Dermis microvascular lymphatic vessel endothelial cell (primary cell): ENCODE measurements around the gene PLEKHA1. TPM values are rescaled to one million over a fixed set of nuclear protein-coding genes. Genes with fewer than 3 reads are reported as not detected.

Experiments
- DNase-seq, 2 donors: peaks; one replicate each; pipeline versions ENCODE4 v3.0.0 to v3.0.0-alpha.2; 2010; ENCODE audit warnings: low read depth in 2 of 2
- total RNA-seq: library from RNA; depleted of rRNA; stranded (reverse); fragments of >200 nt; gene quantifications from 2 replicates; pipeline ENCODE4 v1.2.1, GENCODE V29; 2014

PLEKHA1 gene
- total RNA-seq, 1 donor from 2014 or later: 21.7 TPM

DNA sequence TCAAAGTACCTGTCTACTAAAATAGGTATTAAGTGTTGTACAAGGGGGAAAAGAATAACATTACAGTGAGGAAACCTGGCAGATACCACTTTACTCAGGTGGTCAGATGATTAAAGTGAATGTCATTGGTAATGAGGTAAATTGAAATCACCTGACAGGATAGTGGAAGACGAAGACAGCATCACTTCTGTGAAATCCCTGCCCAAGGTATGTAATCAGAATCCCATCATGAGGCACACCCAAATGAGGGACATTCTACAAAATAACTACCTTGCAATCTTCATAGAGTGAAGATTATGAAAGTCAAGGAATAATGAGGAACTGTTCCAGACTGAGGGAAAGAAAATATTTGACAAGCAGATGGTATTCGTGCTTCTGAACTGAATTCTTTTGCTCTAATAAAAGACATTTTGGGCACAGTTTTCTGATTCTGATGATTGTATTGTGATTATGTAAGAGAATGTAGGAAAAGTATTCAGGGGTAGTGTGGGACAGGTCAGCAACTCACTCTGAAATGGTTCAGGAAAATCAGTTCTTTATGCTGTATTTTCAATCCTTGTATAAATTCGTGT lies 46.6 kb downstream of the PLEKHA1 start:
- no peak for DNase-seq

DNA sequence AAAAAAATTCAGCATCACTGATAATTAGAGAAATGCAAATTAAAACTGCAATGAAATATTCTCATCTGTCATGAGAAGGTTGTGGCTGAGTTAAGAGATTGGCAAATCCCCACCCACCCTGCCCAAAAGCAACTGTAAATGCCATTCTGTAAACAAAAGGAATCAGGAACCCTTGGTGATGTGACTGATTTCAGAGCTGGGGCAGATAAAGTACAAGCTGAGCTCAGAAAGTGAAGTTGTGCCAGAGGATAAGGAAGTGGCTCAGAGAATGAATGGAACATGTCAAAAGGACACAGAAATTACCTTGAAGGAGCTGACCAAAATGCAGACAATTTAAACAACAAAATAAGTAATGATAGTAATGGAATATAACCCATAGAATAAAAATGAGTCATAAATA lies 47.2 kb downstream of the PLEKHA1 start:
- DNase-seq: no peak

DNA sequence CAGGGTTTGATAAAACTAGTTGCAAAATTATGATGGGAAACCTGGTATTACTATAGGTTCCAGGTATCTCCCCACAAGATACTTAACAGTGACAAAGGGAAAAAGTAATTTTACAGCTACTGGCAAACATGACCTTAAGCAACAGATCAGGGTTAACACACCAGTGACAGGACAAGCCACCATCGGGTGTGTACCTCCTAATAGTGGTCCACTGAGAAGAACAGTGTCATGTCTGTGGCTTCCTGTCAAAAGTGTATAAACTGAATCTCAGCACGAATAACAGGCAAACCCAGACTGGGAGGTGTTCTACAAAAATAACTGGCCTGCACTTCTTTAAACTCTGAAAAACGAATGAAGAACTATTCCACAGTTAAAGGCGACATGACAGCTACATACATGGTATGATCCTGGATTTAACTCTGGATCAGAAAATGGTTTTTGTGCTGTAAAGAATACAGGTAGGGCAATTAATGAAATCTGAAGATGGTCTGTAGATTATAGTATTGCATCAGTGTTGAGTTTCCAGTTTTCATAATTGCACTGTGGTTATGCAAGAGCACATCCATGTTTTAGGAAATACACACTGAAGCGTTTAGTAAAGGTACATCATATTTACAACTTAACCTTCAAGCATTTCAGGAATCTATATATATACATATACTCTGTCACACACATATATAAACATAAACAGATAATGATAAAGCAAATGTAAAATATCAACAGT lies 47.9 kb downstream of the PLEKHA1 start:
- DNase-seq: no peak

DNA sequence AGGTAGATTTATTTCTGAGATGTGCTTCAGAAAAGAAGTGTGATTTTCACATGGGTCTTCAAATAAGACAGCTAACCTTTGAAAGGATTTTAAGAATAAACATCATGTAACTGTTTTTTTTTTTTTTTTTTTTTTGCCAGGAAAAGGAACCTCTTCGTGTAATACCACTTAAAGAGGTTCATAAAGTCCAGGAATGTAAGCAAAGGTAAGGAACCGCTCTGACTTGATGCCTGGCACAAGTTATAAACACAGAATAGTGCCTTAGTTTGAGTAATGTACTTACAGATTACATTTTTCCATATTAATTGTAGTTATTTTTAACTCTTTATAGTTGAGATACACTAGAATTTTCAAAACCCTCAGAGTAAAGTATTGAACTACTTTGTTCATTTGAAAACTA lies 49.6 kb downstream of the PLEKHA1 start:
- no peak for DNase-seq

DNA sequence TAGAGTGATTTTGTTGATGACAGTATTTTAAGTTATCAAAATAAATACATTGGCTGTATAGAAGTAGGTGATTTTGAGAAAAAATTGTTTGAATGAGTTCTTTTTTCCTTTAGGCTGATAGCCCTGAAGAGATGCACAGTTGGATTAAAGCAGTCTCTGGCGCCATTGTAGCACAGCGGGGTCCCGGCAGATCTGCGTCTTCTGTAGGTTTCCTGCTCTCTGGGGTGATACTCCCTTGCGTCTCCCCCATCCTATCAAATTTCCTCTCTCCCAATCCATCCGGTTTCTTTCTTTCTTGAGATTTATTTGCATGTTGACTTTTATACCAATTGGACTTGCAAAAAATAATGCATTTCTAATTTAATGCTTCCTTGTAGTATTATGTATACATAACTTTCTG lies 52.3 kb downstream of the PLEKHA1 start:
- no peak for DNase-seq

DNA sequence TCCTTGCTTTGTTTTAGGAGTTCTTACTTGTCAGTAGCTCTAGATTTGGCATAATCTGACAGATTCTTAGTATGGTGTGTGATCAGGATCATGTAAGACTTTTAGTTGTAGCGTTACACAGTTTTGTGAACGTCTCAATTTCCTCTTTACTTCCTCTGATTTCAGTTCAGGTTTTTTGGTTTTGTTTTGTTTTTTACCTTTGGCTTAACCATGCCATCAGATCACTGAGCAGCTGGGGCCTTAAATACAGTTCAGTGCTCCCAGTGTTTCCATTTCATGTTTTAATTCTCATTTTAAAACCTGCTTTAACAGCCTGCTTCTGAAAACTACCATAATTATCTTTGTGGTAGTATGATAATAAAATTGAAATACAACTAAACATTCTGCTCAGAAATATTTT lies 52.8 kb downstream of the PLEKHA1 start:
- DNase-seq: no peak

DNA sequence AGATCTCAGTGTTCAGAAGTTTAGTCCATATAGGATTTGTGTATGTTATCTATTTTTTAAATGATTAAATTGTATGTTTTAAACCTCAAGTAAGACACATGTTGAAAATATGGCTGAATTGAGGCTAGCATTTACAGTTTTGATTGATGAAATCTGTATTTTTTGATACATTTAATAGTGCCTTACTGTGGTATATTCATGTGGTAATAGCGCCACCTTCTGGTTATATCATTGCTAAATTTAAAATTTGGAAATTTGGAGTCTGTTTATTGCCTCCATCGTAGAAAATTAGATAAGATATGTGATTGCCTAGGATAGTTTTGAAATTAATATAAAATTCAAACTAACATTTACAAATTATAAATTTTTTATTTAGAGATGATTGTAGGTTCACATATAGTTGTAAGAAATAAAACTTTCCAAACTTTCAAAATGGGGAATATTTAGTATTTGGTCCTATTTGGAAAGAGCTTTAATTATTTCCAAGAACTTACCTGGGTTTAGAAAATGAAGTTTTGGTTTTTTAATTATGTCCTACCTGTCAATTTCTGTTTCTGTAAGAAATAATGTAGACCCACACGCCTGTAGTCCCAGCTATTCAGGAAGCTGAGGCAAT lies 60.8 kb downstream of the PLEKHA1 start:
- DNase-seq: peak; percentile 35 to 53

DNA sequence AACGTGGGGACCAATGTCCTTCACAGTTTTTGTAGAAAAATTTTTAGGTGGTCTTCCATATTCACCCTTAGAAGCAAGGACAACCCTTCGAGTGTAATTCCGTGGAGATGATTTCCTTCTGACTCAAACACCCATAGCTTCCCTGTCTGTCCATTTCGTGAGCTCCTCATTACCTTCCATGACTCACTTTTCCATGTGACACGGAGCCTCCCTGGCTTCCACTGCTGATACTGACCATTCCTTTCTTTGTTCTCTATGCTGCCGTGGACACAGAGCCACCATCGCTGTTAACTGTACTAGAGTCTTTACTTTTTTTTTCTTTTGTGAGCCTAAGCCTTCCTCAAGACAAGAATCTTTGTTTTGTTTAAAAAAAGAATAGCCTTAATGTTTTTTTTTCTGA lies 67.5 kb downstream of the PLEKHA1 start:
- DNase-seq: peak in 1 of 2 donors; percentile 67

DNA sequence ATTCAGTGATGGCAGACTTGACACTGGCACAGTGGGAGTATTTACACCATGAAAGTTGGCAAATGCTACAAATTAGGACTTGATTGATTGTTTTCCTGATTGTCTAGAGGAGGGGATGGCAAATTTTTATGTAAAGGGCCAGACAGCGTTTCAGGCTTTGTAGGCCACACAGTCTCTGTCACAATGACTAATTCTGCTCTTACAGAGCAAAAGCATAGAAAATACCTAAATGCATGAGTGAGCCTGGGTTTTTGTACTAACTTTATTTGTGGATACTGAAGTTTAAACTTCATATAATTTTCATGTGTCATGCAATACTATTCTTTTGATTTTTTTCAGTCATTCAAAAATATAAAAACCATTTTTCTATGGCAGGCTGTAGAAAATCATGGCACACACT lies 71.0 kb downstream of the PLEKHA1 start:
- DNase-seq: no peak

DNA sequence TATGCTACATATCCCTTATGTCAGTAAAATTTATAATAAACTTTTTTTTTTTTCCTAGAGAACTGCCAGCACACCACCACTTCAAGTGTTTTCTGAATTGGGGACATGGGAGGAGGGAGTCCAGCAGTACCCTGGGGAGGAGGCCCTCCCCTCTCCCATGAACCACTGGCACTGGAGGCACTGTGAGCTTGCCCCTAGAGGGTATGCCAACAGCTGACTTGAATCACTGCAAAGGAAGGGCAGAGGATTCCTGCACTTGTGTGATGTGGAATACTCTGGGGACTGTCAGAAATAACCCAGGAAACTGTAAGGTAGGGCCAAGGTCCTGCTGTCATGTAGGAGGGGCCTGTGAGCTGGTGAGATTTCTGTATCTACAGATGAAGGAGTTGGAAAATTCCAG lies 71.4 kb downstream of the PLEKHA1 start:
- no peak for DNase-seq

DNA sequence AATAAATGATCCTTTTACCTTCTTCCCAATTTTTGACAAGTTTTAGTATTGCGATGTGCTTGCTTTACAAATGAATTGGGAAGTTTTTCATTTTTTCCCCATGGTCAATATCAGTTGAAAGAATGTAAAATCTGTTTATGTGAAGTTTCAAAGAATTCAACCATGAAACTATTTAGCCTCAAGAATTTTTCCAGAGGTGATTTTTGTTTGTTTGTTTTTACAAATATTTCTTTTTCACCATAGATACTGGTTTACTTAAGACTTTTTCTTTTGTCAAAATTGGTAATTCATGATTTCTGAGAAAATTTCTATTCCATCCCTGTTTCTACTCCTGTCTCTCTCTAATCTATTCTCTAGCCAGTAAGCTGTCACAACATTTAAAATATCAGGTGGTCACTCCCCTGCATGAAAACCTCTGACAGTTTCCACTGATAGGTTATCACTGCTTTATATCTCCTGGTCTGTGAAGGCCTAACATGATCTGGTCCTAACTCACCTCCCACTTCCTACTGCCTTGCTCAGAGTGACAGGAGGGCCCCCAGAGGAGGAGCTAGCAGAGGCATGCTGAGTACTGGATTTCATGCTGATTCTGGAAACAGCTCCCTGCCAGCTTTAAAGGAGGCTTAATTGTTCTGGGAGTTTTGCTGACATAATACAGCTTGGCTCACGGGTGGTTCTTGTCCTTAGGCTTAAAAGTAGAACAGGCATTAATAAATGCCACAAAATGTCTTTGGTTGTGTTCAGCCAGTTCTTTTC lies 72.3 kb downstream of the PLEKHA1 start:
- peak in 1 of 2 donors; percentile 19 for DNase-seq

DNA sequence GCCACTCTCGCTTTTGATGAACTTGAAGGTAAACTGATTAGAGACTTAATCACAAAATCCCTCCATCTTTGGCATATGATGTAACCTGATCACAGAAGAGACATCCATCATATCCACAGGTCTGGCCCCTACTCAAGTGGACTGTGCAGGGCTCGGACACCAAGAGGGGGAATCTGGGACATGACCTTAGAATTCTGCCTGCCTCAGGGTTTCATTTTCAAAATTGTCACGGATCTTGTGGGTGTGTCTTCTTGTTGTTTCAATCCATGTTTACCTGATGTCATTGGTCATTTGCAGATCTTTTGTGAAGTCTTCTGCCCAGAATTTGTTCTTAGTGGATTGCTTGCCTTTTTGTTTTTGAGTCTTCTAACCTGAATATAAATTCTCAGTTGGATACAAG lies 74.1 kb downstream of the PLEKHA1 start:
- DNase-seq: no peak

DNA sequence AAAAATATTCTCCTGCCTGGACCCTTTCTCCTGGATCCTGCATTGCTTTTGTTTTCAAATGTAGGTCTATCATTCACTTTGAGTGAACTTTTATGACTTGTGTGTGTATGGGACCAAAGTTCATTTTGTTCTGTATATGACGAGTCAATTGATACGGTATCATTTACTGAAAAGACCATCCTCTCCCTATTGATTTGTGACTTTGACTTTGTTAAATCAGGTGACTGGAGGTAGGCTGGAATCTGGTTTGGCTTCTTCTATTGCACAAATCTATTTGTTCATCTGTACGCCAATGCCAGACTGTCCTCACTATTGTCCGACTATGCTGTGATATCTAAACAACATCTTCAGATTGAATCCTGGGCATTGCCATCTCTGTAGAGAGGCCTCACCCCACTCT lies 74.6 kb downstream of the PLEKHA1 start:
- no peak for DNase-seq

DNA sequence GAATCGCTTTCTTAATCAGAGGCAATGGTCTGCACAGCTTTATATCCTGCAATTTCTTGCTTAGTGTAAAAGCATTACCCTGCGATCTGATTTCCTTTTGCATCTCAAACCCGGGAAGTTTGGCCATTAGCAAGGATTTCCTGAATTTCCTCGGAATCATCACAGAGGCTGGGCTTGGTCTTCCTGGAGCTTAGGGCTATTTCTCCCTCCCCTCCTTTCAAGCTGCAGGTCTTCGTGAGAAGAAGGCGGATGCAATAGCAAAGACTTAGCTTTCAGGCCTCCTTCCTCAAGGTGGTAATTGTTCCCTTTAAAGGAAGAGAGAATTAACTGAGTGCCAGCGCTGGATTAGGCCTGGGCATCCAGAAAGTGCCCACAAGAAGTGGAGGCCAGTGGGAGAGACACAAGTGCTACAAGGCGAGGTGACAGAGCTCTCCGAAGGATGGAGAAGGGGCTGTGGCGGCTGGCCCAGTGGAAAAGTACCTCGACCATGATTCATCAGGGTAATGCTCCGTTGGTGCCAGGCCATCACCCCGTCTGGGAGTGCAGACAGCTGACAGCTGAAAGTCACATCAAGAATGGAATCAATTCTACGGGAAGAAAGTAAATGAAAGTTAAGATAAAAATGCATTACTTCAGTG lies 76.0 kb downstream of the PLEKHA1 start:
- peak in 1 of 2 donors; percentile 42 for DNase-seq

DNA sequence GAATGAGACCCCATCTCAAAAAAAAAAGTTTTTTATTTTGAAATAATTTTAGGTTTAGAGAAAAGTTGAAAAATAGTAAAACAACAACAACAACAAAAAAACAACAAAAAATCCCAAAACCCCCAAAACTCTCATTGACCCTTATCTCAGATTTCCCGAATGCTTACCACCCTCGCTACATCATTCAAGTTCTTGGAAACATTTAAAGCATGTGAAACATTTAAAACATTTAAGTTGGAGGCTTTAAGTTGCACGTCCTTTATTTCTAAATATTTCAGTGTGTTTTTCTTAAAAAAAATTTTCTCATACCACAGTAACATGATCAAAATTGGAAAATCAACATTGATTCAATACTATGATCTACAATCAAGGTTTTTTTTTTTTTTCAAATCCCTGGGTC lies 79.6 kb downstream of the PLEKHA1 start:
- no peak for DNase-seq

DNA sequence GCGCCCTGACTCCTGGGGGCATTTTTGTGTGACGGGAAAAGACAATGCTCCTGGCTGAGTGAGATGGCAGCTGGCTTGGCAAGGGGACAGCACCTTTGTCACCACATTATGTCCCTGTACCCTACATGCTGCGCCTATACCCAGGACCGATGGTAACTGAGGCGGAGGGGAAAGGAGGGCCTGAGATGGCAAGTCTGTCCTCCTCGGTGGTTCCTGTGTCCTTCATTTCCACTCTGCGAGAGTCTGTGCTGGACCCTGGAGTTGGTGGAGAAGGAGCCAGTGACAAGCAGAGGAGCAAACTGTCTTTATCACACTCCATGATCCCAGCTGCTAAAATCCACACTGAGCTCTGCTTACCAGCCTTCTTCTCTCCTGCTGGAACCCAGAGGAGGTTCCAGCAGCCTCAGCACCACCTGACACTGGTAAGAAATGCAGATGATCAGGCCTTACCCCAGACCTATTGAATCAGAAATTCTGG lies 80.1 kb downstream of the PLEKHA1 start, which contains the start of gene ARMS2:
ARMS2 (plus strand) TSS at position 51 of the 478 bp plus-strand sequence; CDS start at position 126, 75 bp downstream.
- DNase-seq: no peak

DNA sequence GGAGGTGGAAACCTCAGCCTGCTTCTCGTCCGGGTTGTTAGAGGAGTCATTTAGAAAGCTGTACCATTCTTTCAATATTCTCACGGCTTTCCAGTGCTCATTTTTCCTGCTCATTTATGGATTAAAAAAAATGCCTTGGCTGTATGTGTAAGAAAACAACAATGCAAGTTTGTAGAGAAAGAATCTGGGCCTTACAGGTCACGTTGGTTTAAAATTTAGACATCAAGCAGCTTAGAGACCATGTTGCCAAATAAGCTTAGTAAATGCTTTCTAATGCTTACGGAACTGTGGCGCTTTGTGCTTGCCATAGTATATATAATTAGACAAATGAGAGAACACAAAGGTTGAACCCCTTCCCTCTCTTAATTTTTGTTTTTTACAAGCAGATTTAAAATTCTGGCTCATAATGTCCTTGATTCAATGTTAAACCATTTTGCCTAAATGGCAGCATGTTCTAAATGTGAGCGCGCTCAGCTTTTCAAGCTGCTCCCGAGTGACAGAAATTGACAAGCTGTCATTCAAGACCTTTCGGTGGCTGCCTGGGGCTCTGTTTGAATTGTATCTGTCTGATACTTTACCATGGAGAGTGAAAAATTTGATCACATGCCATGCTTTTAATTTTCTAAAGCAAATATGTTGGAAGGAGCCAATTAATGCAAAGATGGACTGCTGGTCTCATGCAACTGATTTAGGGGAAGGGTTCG lies 81.0 kb downstream of the PLEKHA1 start:
- no peak for DNase-seq

DNA sequence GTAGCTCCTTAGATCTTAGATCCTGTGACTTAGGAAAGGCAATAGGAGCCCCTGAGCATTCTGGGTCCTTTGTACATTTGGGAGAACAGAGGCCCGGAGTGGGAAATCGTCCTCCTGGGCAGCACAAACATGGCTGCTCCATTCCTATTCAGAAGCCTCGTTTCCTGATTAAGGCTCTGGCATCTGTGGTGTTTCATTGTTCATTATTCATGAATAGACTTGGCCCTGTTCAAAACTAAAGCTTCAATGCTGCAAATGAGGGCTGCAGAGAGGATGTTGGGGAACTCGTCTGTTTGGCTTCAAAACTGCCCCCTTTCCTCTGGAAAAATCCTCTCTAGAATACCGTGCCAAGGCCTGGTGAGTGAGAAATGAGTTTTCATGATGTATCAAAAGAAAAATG lies 83.4 kb downstream of the PLEKHA1 start:
- peak in 1 of 2 donors; percentile 34 for DNase-seq

DNA sequence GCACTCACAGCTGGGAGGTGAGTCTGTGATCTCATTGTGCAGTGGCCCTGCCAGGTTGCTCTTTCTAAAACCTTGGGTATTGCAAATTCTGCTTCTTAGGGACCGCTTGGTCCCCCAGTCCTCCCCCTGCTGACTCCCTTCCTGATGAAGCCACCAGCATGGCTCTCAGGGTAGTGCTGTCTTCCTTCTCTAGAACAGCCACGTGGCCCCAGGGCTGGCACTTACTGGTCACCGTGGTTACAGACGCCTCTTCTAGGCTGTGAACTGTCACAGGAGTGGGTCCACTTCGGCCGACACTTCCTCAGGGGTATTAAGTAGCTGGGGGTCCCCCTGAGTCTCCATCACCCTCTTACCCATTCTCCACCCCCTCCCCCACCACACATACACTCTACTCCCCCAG lies 84.2 kb downstream of the PLEKHA1 start:
- no peak for DNase-seq

DNA sequence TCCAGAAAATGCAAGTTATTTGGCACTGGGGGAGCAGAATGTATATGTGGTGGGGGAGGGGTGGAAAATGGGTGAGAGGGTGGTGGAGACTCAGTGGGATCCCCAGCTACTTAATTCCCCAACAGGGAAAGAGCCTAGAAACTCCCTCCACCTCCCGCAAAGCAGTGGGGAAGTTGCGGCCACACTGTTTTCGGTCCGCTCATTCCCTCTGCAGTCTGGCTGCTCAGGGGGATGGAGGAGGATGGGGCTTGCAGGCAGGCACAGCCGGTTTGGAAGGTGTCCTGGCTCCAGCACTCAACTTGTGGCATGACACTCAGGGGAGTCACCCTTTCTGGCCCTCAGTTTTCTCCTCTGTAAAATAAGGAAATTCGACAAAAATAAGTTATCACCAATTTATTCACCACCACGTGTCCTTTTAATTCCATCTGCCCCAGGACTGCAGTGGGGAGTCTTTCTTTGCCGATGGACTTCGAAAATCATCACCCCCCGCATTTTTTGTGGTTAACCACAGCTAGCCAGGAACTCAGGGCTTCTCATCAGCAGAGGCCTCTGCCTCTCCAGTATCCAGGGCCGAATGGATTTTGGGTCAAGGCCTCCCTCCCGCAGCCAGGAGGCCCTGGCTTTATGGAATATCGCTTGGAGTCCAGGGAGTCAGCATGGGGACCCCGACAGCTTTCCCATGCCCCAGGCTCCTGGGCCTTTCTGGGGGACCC lies 85.2 kb downstream of the PLEKHA1 start:
- DNase-seq: no peak
